Neural crest cell (in vitro differentiated cells): ENCODE data around the gene DCLK3. TPM values are rescaled to one million over a fixed set of nuclear protein-coding genes. Genes with fewer than 3 reads are reported as not detected.

Source experiments
- DNase-seq: peaks from one replicate; pipeline ENCODE4 v3.0.0; 2021; ENCODE audit warnings: low read depth, mixed read lengths, low spot score
- H3K27ac Mint-ChIP-seq: one replicate; pipeline ENCODE4 v1.8.0; 2021; ENCODE audit warnings: mild to moderate bottlenecking, mixed read lengths; ENCODE audit not compliant: unreplicated experiment
- H3K27me3 Mint-ChIP-seq: 2 replicates; pipeline ENCODE4 v1.8.0; 2021; ENCODE audit warnings: low read depth, mild to moderate bottlenecking, mixed read lengths
- H3K36me3 Mint-ChIP-seq: 2 replicates; pipeline ENCODE4 v1.8.0; 2021; ENCODE audit warnings: low read depth, mild to moderate bottlenecking, mixed read lengths
- H3K4me1 Mint-ChIP-seq: 2 replicates; pipeline ENCODE4 v1.8.0; 2021; ENCODE audit warnings: mixed read lengths
- H3K4me3 Mint-ChIP-seq: one replicate; pipeline ENCODE4 v1.8.0; 2021; ENCODE audit warnings: mild to moderate bottlenecking, mixed read lengths
- H3K9me3 Mint-ChIP-seq: 2 replicates; pipeline ENCODE4 v1.8.0; 2021; ENCODE audit warnings: mixed read lengths
- CTCF ChIP-seq: fragments of 200-600 bp; sonication (generic); conservative IDR thresholded peaks from 2 replicates; pipeline ENCODE4 v1.5.0; 2021; ENCODE audit warnings: antibody characterized with exemption, mild to moderate bottlenecking
- total RNA-seq: library from RNA; stranded (reverse); gene quantifications from 2 replicates; pipeline ENCODE4 v1.2.1, GENCODE V29; 2021

The DCLK3 gene
- total RNA-seq, 1 donor from 2014 or later = 0.07 TPM

- H3K9me3 Mint-ChIP-seq = peaks cover 4% of the 10 kb centered on the region
- H3K27me3 Mint-ChIP-seq = peaks cover 90% of the 10 kb centered on the region
- no peak for TF ChIP-seq CTCF
- peak overlapping the region; percentile 63 for H3K4me3 Mint-ChIP-seq
- no peaks in the 10 kb centered on the region for H3K36me3 Mint-ChIP-seq
- H3K27ac Mint-ChIP-seq = no peak overlapping the region
- DNase-seq = no peak
- peaks cover 7% of the 10 kb centered on the region for H3K4me1 Mint-ChIP-seq
Measured at GRCh38 chr3:36762918-36763849, 1.2 kb downstream of the DCLK3 start.

- H3K27me3 Mint-ChIP-seq = peaks cover 87% of the 10 kb centered on the region
- TF ChIP-seq CTCF = no peak
- no peak overlapping the region for H3K27ac Mint-ChIP-seq
- no peak for DNase-seq
- H3K36me3 Mint-ChIP-seq = no peaks in the 10 kb centered on the region
- H3K9me3 Mint-ChIP-seq = no peaks in the 10 kb centered on the region
- peaks cover 7% of the 10 kb centered on the region for H3K4me1 Mint-ChIP-seq
- no peak overlapping the region for H3K4me3 Mint-ChIP-seq
Measured at GRCh38 chr3:36761779-36762178, 2.6 kb downstream of the DCLK3 start.

- H3K36me3 Mint-ChIP-seq = no peaks in the 10 kb centered on the region
- no peak for TF ChIP-seq CTCF
- H3K27ac Mint-ChIP-seq = no peak overlapping the region
- no peak overlapping the region for H3K4me3 Mint-ChIP-seq
- no peaks in the 10 kb centered on the region for H3K4me1 Mint-ChIP-seq
- peaks cover 48% of the 10 kb centered on the region for H3K27me3 Mint-ChIP-seq
- H3K9me3 Mint-ChIP-seq = no peaks in the 10 kb centered on the region
- DNase-seq = no peak
Measured at GRCh38 chr3:36756269-36756668, 8.1 kb downstream of the DCLK3 start.

- H3K27me3 Mint-ChIP-seq = peaks cover 12% of the 10 kb centered on the region
- H3K27ac Mint-ChIP-seq = no peak overlapping the region
- H3K36me3 Mint-ChIP-seq = no peaks in the 10 kb centered on the region
- DNase-seq = no peak
- H3K9me3 Mint-ChIP-seq = peaks cover 3% of the 10 kb centered on the region
- H3K4me3 Mint-ChIP-seq = no peak overlapping the region
- no peak for TF ChIP-seq CTCF
- no peaks in the 10 kb centered on the region for H3K4me1 Mint-ChIP-seq
Measured at GRCh38 chr3:36751326-36751725, 13.0 kb downstream of the DCLK3 start.

- DNase-seq = no peak
- Mint-ChIP-seq H3K27me3 (peaks cover 10% of the 10 kb centered on the region), H3K27ac (no peak overlapping the region), H3K36me3 (no peaks in the 10 kb centered on the region), H3K4me3 (no peak overlapping the region), H3K4me1 (no peaks in the 10 kb centered on the region), H3K9me3 (peaks cover 3% of the 10 kb centered on the region)
- no peak for TF ChIP-seq CTCF
Measured at GRCh38 chr3:36750737-36751136, 13.6 kb downstream of the DCLK3 start.
